Natural killer cell (primary cell): Measurements from ENCODE around the gene MICAL2. TPM values are rescaled to one million over a fixed set of nuclear protein-coding genes. Genes with fewer than 3 reads are reported as not detected.

Experiments used
- ATAC-seq, 3 donors: fragments of 150-1000 bp in 2 of 3; fragments of 200-7000 bp in 1 of 3; cut with Tn5 transposase; 1 replicate in 1 of 3; 2 replicates in 2 of 3; pipeline ENCODE4 v1.10.0; 2021; ENCODE audit warnings: mild to moderate bottlenecking in 2 of 3, moderate library complexity in 2 of 3
- DNase-seq, 2 donors: peaks; one replicate each; pipeline versions ENCODE4 v3.0.0 to v3.0.0-alpha.2; 2013 to 2021; ENCODE audit warnings: mixed read lengths in 1 of 2
- H3K27ac ChIP-seq: one replicate; pipeline ENCODE4 v1.5.1; 2013; ENCODE audit warnings: mild to moderate bottlenecking, low read length
- H3K27me3 ChIP-seq: one replicate; pipeline ENCODE4 v1.6.1; 2013; ENCODE audit warnings: low read length; ENCODE audit not compliant: control insufficient read depth, insufficient read depth
- H3K36me3 ChIP-seq: one replicate; pipeline ENCODE4 v1.6.1; 2013; ENCODE audit warnings: low read length; ENCODE audit not compliant: control insufficient read depth, insufficient read depth
- H3K4me1 ChIP-seq: one replicate; pipeline ENCODE4 v1.6.1; 2013; ENCODE audit warnings: low read length; ENCODE audit not compliant: control insufficient read depth, insufficient read depth
- H3K4me3 ChIP-seq: one replicate; pipeline ENCODE4 v1.5.1; 2013; ENCODE audit warnings: low read length
- H3K9me3 ChIP-seq: one replicate; pipeline ENCODE4 v1.6.1; 2013; ENCODE audit warnings: low read length; ENCODE audit not compliant: control insufficient read depth, insufficient read depth
- H3K27ac Mint-ChIP-seq, 2 donors: one replicate each; pipeline ENCODE4 v1.8.0; 2022; ENCODE audit warnings: mild to moderate bottlenecking in 2 of 2, mixed read lengths in 2 of 2, moderate library complexity in 1 of 2
- H3K27me3 Mint-ChIP-seq, 2 donors: one replicate each; pipeline ENCODE4 v1.8.0; 2022; ENCODE audit warnings: low read depth in 2 of 2, mixed read lengths in 2 of 2
- H3K36me3 Mint-ChIP-seq: one replicate; pipeline ENCODE4 v1.8.0; 2022; ENCODE audit warnings: mixed read lengths
- H3K4me1 Mint-ChIP-seq, 2 donors: one replicate each; pipeline ENCODE4 v1.8.0; 2022; ENCODE audit warnings: mixed read lengths in 2 of 2
- H3K4me3 Mint-ChIP-seq: one replicate; pipeline ENCODE4 v1.8.0; 2022; ENCODE audit warnings: mild to moderate bottlenecking, moderate library complexity, mixed read lengths
- H3K9me3 Mint-ChIP-seq, 2 donors: one replicate each; pipeline ENCODE4 v1.8.0; 2022; ENCODE audit warnings: mixed read lengths in 2 of 2
- CTCF ChIP-seq: fragments of 200-600 bp; IDR thresholded peaks from one replicate; pipeline ENCODE4 v1.8.0; 2022; ENCODE audit warnings: antibody characterized with exemption
- WGBS: methylation state at CpG from one replicate; pipeline ENCODE4 v1.1.7; 2013; ENCODE audit warnings: missing lambda C conversion rate; ENCODE audit not compliant: insufficient coverage; 5-methylcytosine and 5-hydroxymethylcytosine counted together
- intact Hi-C: fragments of 100-400 bp; cut with micrococcal nuclease; formaldehyde crosslinking; loops from one replicate; pipeline ENCODE4 v1.14.2; 2022
- total RNA-seq, 4 donors: library from RNA; stranded (reverse); fragments of 120-200 nt in 1 of 4; gene quantifications; one replicate each; pipeline versions ENCODE4 v1.2.3 to v1.2.4, GENCODE V29; 2013 to 2022

The MICAL2 gene
- total RNA-seq, 3 donors from 2014 or later (not counting 1 experiment from before 2014, with no cell fraction given): 54.6 to 68.6 (median 57.4) TPM

- Mint-ChIP-seq H3K27ac (peak overlapping the region in 1 of 2 donors; percentile 33), H3K36me3 (no peaks in the 10 kb centered on the region), H3K27me3 (no peaks in the 10 kb centered on the region), H3K4me1 (peaks cover 15 to 23% of the 10 kb centered on the region in 2 donors), H3K9me3 (no peaks in the 10 kb centered on the region), H3K4me3 (no peak overlapping the region)
- H3K4me1 ChIP-seq: peaks cover 23% of the 10 kb centered on the region
- H3K27me3 ChIP-seq: no peaks in the 10 kb centered on the region
- H3K36me3 ChIP-seq: peaks cover 3% of the 10 kb centered on the region
- no peaks in the 10 kb centered on the region for H3K9me3 ChIP-seq
- no peak overlapping the region for H3K4me3 ChIP-seq
- intact Hi-C loops: no loop called here
- no peak for TF ChIP-seq CTCF
- 35% methylated on average over 4 of the region's 4 CpGs for WGBS
- ATAC-seq: peak in 1 of 3 donors; percentile 30
- peak in 1 of 2 donors; percentile 25 for DNase-seq
- no peak overlapping the region for H3K27ac ChIP-seq
Measured at GRCh38 chr11:12134236-12134585, 23.8 kb downstream of the MICAL2 start.

GRCh38 chr11:12135185-12135584 is 24.8 kb downstream of the MICAL2 start:
- Mint-ChIP-seq H3K27me3 (no peaks in the 10 kb centered on the region), H3K4me3 (no peak overlapping the region), H3K9me3 (no peaks in the 10 kb centered on the region), H3K27ac (no peak overlapping the region), H3K36me3 (no peaks in the 10 kb centered on the region), H3K4me1 (peaks cover 15 to 23% of the 10 kb centered on the region in 2 donors)
- Histone ChIP-seq H3K36me3 (peaks cover 3% of the 10 kb centered on the region), H3K27me3 (no peaks in the 10 kb centered on the region), H3K4me3 (no peak overlapping the region), H3K4me1 (peaks cover 23% of the 10 kb centered on the region), H3K27ac (no peak overlapping the region), H3K9me3 (no peaks in the 10 kb centered on the region)
- WGBS: no CpG with 5 or more reads among the region's 1 CpG
- ATAC-seq (no peak), DNase-seq (no peak)
- intact Hi-C loops: no loop called here
- no peak for TF ChIP-seq CTCF

- Mint-ChIP-seq H3K36me3 (no peaks in the 10 kb centered on the region), H3K4me3 (no peak overlapping the region), H3K9me3 (no peaks in the 10 kb centered on the region), H3K27me3 (no peaks in the 10 kb centered on the region), H3K4me1 (peaks cover 29 to 31% of the 10 kb centered on the region in 2 donors), H3K27ac (no peak overlapping the region)
- TF ChIP-seq CTCF: no peak
- whole genome bisulfite sequencing: 93% methylated on average over 11 of the region's 12 CpGs
- H3K27me3 ChIP-seq: no peaks in the 10 kb centered on the region
- ATAC-seq: peak in 1 of 3 donors; percentile 33
- no peak for DNase-seq
- H3K36me3 ChIP-seq: peaks cover 3% of the 10 kb centered on the region
- H3K4me3 ChIP-seq: no peak overlapping the region
- intact Hi-C loops: no loop called here
- H3K9me3 ChIP-seq: no peaks in the 10 kb centered on the region
- H3K27ac ChIP-seq: no peak overlapping the region
- H3K4me1 ChIP-seq: peaks cover 19% of the 10 kb centered on the region
Measured at GRCh38 chr11:12137005-12137690, 26.8 kb downstream of the MICAL2 start.
